IMR-90 (cell line): ENCODE data around the gene SIAH1. TPM values are rescaled to one million over a fixed set of nuclear protein-coding genes. Genes with fewer than 3 reads are reported as not detected.

Experiments
- ATAC-seq: fragments of 200-7000 bp; cut with Tn5 transposase; 2 replicates; pipeline ENCODE4 v1.9.1; 2020; ENCODE audit warnings: low read depth, mild to moderate bottlenecking, moderate library complexity
- BruUV-seq: library from RNA; stranded (reverse); fragments of 400-500 nt; replicated peaks from 2 replicates; lab custom pipeline; 2021; lab: Mats Ljungman, UMichigan
- CTCF ChIA-PET: fragments of 300-600 bp; formaldehyde crosslinking; extraction: SDS; loops from one replicate; lab custom pipeline; 2021; ENCODE audit warnings: antibody characterized with exemption; lab: Yijun Ruan, JAX
- POLR2A ChIA-PET: fragments of 300-600 bp; sonication (Branson Sonifier 250); formaldehyde crosslinking; loops from one replicate; lab custom pipeline; 2022; ENCODE audit warnings: antibody characterized with exemption; ENCODE audit not compliant: unreplicated experiment; lab: Charles Lee
- DNase-seq: peaks from one replicate; pipeline ENCODE4 v3.0.0; 2013
- H2AFZ ChIP-seq: replicated peaks from 2 replicates; pipeline ENCODE3; 2013; ENCODE audit warnings: low read length, mild to moderate bottlenecking; ENCODE audit not compliant: poor library complexity
- H2AK5ac ChIP-seq: 2 replicates; pipeline ENCODE4 v1.6.1; 2013; ENCODE audit warnings: low read depth, low read length, inconsistent platforms
- H2AK9ac ChIP-seq: replicated peaks from 2 replicates; pipeline ENCODE3; 2013; ENCODE audit warnings: mild to moderate bottlenecking, low read depth, low read length, moderate library complexity; ENCODE audit not compliant: poor library complexity
- H2BK120ac ChIP-seq: 2 replicates; pipeline ENCODE4 v1.6.1; 2013; ENCODE audit warnings: low read depth, low read length, inconsistent platforms
- H2BK15ac ChIP-seq: 3 replicates; pipeline ENCODE4 v1.6.1; 2013; ENCODE audit warnings: low read depth, low read length, inconsistent platforms
- H2BK20ac ChIP-seq: 2 replicates; pipeline ENCODE4 v1.6.1; 2013; ENCODE audit warnings: low read depth, mild to moderate bottlenecking, inconsistent platforms, low read length, moderate library complexity
- H2BK5ac ChIP-seq: 2 replicates; pipeline ENCODE4 v1.6.1; 2013; ENCODE audit warnings: mild to moderate bottlenecking, low read depth, low read length, inconsistent platforms; ENCODE audit not compliant: poor library complexity, severe bottlenecking
- H3K14ac ChIP-seq: replicated peaks from 2 replicates; pipeline ENCODE4 v1.6.1; 2013; ENCODE audit warnings: low read depth, low read length, inconsistent platforms
- H3K18ac ChIP-seq: 2 replicates; pipeline ENCODE4 v1.6.1; 2013; ENCODE audit warnings: low read depth, low read length, control low read depth
- H3K23ac ChIP-seq: 2 replicates; pipeline ENCODE4 v1.6.1; 2013; ENCODE audit warnings: low read depth, low read length, inconsistent platforms
- H3K27ac ChIP-seq: 2 replicates; pipeline ENCODE4 v1.5.1; 2013; ENCODE audit warnings: mild to moderate bottlenecking, control low read depth, low read length; ENCODE audit not compliant: insufficient read depth
- H3K27me3 ChIP-seq: 2 replicates; pipeline ENCODE4 v1.6.1; 2013; ENCODE audit warnings: low read length; ENCODE audit not compliant: control insufficient read depth, insufficient read depth
- H3K36me3 ChIP-seq: 2 replicates; pipeline ENCODE4 v1.6.1; 2013; ENCODE audit warnings: low read length, mixed read lengths; ENCODE audit not compliant: control insufficient read depth, insufficient read depth
- H3K4ac ChIP-seq: 2 replicates; pipeline ENCODE4 v1.6.1; 2013; ENCODE audit warnings: low read depth, low read length, inconsistent platforms
- H3K4me1 ChIP-seq: 2 replicates; pipeline ENCODE4 v1.6.1; 2013; ENCODE audit warnings: low read length, mixed read lengths; ENCODE audit not compliant: control insufficient read depth, insufficient read depth
- H3K4me2 ChIP-seq: 2 replicates; pipeline ENCODE4 v1.6.1; 2013; ENCODE audit warnings: low read depth, mild to moderate bottlenecking, control low read depth, low read length, moderate library complexity
- H3K4me3 ChIP-seq: 2 replicates; pipeline ENCODE4 v1.5.1; 2013; ENCODE audit warnings: low read depth, mild to moderate bottlenecking, control low read depth, low read length, moderate library complexity; ENCODE audit not compliant: insufficient read depth
- H3K56ac ChIP-seq: 2 replicates; pipeline ENCODE4 v1.6.1; 2013; ENCODE audit warnings: low read length, inconsistent platforms; ENCODE audit not compliant: insufficient read depth; ENCODE audit errors: extremely low read depth
- H3K79me1 ChIP-seq, 2 experiments: 2 replicates each; pipeline ENCODE4 v1.6.1; 2013; ENCODE audit warnings: low read length in 2 of 2, inconsistent platforms in 1 of 2, low read depth in 1 of 2
- H3K9ac ChIP-seq: 2 replicates; pipeline ENCODE4 v1.6.1; 2013; ENCODE audit warnings: low read depth, low read length, control low read depth
- H3K9me1 ChIP-seq: 2 replicates; pipeline ENCODE4 v1.6.1; 2013; ENCODE audit warnings: low read length, inconsistent platforms; ENCODE audit not compliant: insufficient read depth
- H3K9me3 ChIP-seq: 2 replicates; pipeline ENCODE4 v1.6.1; 2013; ENCODE audit warnings: low read length; ENCODE audit not compliant: control insufficient read depth, insufficient read depth
- H4K20me1 ChIP-seq: 2 replicates; pipeline ENCODE4 v1.6.1; 2013; ENCODE audit warnings: low read length, inconsistent platforms; ENCODE audit not compliant: insufficient read depth
- H4K5ac ChIP-seq: 2 replicates; pipeline ENCODE4 v1.6.1; 2013; ENCODE audit warnings: mild to moderate bottlenecking, low read depth, low read length, control low read depth
- H4K8ac ChIP-seq, 2 experiments: 2 replicates each; pipeline ENCODE4 v1.6.1; 2013; ENCODE audit warnings: low read depth in 2 of 2, low read length in 2 of 2, control low read depth in 1 of 2, inconsistent platforms in 1 of 2
- H4K91ac ChIP-seq: 2 replicates; pipeline ENCODE4 v1.6.1; 2013; ENCODE audit warnings: low read depth, low read length, inconsistent platforms; ENCODE audit not compliant: insufficient read depth
- WGBS, 2 experiments: methylation state at CpG; one replicate each; pipeline versions ENCODE4 v1.1.5 to v1.1.7; 2013; ENCODE audit warnings: missing lambda C conversion rate in 2 of 2; ENCODE audit not compliant: insufficient read length in 1 of 2; ENCODE audit errors: extremely low coverage in 2 of 2; 5-methylcytosine and 5-hydroxymethylcytosine counted together
- dilution Hi-C: fragments of 300-500 bp; cut with HindIII; formaldehyde crosslinking; loops from one replicate; pipeline ENCODE4 v1.14.3; 2018; ENCODE audit warnings: low sequenced_read_pairs; ENCODE audit not compliant: unreplicated experiment
- in situ Hi-C: fragments of 300-500 bp; cut with MboI; formaldehyde crosslinking; loops from 3 replicates; pipeline ENCODE4 v1.14.3; 2019; ENCODE audit warnings: low sequenced_read_pairs, inconsistent platforms, mixed read lengths
- intact Hi-C: fragments of 100-400 bp; cut with micrococcal nuclease; formaldehyde crosslinking; loops from 2 replicates; pipeline ENCODE4 v1.10.0; 2022
- polyA plus RNA-seq, 3 experiments: library from polyadenylated mRNA; depleted of rRNA; stranded (reverse); fragments of >200 nt; gene quantifications; 2 replicates each; pipeline ENCODE4 v1.2.3, GENCODE V29; 2012; ENCODE audit warnings: low replicate concordance in 1 of 3
- total RNA-seq: library from RNA; depleted of rRNA; stranded (reverse); fragments of >200 nt; gene quantifications from 2 replicates; pipeline ENCODE4 v1.2.3, GENCODE V29; 2012
- TF ChIP-seq, protein P1 (sequence below): fragments of 150-350 bp; IDR thresholded peaks from 2 replicates; pipeline ENCODE4 v1.6.1; 2016; ENCODE audit warnings: low read depth, mild to moderate bottlenecking, low read length, moderate library complexity, borderline replicate concordance

The SIAH1 gene
- total and polyA plus RNA-seq, 2 of the 4 experiments (the other 2 are of a cell fraction), result 10.3 to 17.7 TPM

DNA sequence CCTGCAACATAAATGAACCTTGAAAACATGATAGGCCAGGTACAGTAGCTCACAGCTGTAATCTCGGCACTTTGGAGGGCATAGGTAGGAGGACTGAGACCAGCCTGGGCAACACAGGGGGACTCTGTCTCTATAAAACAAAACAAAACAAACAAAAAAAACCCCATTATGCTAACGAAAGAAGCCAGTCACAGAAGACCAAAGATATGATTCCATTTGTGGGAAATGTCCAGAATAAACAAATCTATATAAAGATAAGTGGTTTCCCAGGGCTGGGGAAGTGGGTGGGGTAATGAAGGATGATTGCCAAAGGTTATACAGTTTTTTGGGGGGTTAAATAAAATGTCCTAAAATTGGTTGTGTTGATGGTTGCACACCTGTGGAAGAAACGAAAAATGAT, 36.5 kb upstream of the SIAH1 start:
- ChIA-PET POLR2A (no interaction called here), CTCF (no interaction called here)
- H4K20me1 ChIP-seq, result no peaks in the 10 kb centered on the region
- TF ChIP-seq, protein P1, sequence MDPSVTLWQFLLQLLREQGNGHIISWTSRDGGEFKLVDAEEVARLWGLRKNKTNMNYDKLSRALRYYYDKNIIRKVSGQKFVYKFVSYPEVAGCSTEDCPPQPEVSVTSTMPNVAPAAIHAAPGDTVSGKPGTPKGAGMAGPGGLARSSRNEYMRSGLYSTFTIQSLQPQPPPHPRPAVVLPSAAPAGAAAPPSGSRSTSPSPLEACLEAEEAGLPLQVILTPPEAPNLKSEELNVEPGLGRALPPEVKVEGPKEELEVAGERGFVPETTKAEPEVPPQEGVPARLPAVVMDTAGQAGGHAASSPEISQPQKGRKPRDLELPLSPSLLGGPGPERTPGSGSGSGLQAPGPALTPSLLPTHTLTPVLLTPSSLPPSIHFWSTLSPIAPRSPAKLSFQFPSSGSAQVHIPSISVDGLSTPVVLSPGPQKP, result no peak
- no peak overlapping the region for H3K9ac ChIP-seq
- no CpG with 5 or more reads among the region's 3 CpGs for WGBS, 2 experiments
- no peaks in the 10 kb centered on the region for H3K9me1 ChIP-seq
- H3K4me1 ChIP-seq, result peaks cover 5% of the 10 kb centered on the region
- no peak overlapping the region for H2AFZ ChIP-seq
- H3K4me3 ChIP-seq, result no peak overlapping the region
- H3K18ac ChIP-seq, result no peak overlapping the region
- H3K27ac ChIP-seq, result no peak overlapping the region
- no peak overlapping the region for H2AK9ac ChIP-seq
- no peak overlapping the region; the same call in 1 of the 2 replicates for H2AK5ac ChIP-seq
- no peak overlapping the region for H2BK5ac ChIP-seq
- H3K4ac ChIP-seq, result peak overlapping the region; percentile 36; the same call in 1 of the 2 replicates
- peak overlapping the region; percentile 53; the same call in 1 of the 2 replicates for H3K4me2 ChIP-seq
- ATAC-seq, result peak; percentile 29; the same call in 1 of the 2 replicates
- intact Hi-C loops, result no loop called here
- BruUV-seq, result no TSS peak
- H3K56ac ChIP-seq, result no peak overlapping the region
- H3K14ac ChIP-seq, result no peak overlapping the region
- no peak overlapping the region; the same call in 2 of the 3 replicates for H2BK15ac ChIP-seq
- H2BK120ac ChIP-seq, result 0 out of 2 replicates have a peak overlapping the region, but pooled peaks have one; percentile 51
- dilution Hi-C loops, result no loop called here
- H4K91ac ChIP-seq, result no peak overlapping the region
- in situ Hi-C loops, result no loop called here
- H3K27me3 ChIP-seq, result no peaks in the 10 kb centered on the region
- H4K8ac ChIP-seq, result peak overlapping the region in 1 of 2 experiments; percentile 75; a peak in 1 of 4 replicates
- H3K79me1 ChIP-seq, result no peaks in the 10 kb centered on the region
- H4K5ac ChIP-seq, result no peak overlapping the region
- no peak overlapping the region for H3K23ac ChIP-seq
- H2BK20ac ChIP-seq, result no peak overlapping the region
- H3K36me3 ChIP-seq, result no peaks in the 10 kb centered on the region
- no peaks in the 10 kb centered on the region for H3K9me3 ChIP-seq
- DNase-seq, result peak; percentile 52
